AG04450 (cell line): ENCODE results near the gene MTHFSD. TPM values are rescaled to one million over a fixed set of nuclear protein-coding genes. Genes with fewer than 3 reads are reported as not detected.

Experiments used
- CTCF ChIA-PET: fragments of 300-600, 350-600 bp; formaldehyde crosslinking; extraction: SDS; loops from one replicate; lab custom pipeline; 2022; ENCODE audit warnings: antibody characterized with exemption, inconsistent platforms; lab: Charles Lee
- POLR2A ChIA-PET: fragments of 350-600 bp; formaldehyde crosslinking; extraction: SDS; loops from one replicate; lab custom pipeline; 2021; ENCODE audit warnings: antibody characterized with exemption, inconsistent platforms; lab: Yijun Ruan, JAX
- DNase-seq: peaks from one replicate; pipeline ENCODE4 v3.0.0-alpha.2; 2011; ENCODE audit warnings: low read depth, low spot score
- H3K27ac ChIP-seq: one replicate; pipeline ENCODE4 v1.5.1; 2012; ENCODE audit warnings: low read depth, low read length, control low read depth
- H3K27me3 ChIP-seq: one replicate; pipeline ENCODE4 v1.6.0; 2012; ENCODE audit warnings: low read length; ENCODE audit not compliant: control insufficient read depth, insufficient read depth
- H3K4me3 ChIP-seq: 2 replicates; pipeline ENCODE4 v1.5.1; 2011; ENCODE audit warnings: mild to moderate bottlenecking, low read depth, low read length, control low read depth
- H3K9me3 ChIP-seq: 2 replicates; pipeline ENCODE4 v1.5.1; 2012; ENCODE audit warnings: low read length; ENCODE audit not compliant: control insufficient read depth, insufficient read depth
- polyA plus RNA-seq: library from polyadenylated mRNA; depleted of rRNA; stranded (reverse); fragments of >200 nt; gene quantifications from 2 replicates; pipeline ENCODE4 v1.2.3, GENCODE V29; 2011
- TF ChIP-seq, protein P1 (sequence below): IDR thresholded peaks from 2 replicates; pipeline ENCODE4 v1.5.1; 2011; ENCODE audit warnings: low read depth, low read length, control low read depth, inconsistent platforms

The MTHFSD gene
- polyA plus RNA-seq, 1 experiment = 16.7 TPM

- POLR2A ChIA-PET = interaction anchor here (0.7 kb wide), 1 partner anchor 429 kb away, joined by 3 read pairs; no protein-coding TSS in a partner anchor
- TF ChIP-seq, protein P1, sequence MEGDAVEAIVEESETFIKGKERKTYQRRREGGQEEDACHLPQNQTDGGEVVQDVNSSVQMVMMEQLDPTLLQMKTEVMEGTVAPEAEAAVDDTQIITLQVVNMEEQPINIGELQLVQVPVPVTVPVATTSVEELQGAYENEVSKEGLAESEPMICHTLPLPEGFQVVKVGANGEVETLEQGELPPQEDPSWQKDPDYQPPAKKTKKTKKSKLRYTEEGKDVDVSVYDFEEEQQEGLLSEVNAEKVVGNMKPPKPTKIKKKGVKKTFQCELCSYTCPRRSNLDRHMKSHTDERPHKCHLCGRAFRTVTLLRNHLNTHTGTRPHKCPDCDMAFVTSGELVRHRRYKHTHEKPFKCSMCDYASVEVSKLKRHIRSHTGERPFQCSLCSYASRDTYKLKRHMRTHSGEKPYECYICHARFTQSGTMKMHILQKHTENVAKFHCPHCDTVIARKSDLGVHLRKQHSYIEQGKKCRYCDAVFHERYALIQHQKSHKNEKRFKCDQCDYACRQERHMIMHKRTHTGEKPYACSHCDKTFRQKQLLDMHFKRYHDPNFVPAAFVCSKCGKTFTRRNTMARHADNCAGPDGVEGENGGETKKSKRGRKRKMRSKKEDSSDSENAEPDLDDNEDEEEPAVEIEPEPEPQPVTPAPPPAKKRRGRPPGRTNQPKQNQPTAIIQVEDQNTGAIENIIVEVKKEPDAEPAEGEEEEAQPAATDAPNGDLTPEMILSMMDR = no peak
- H3K9me3 ChIP-seq = peaks cover 15% of the 10 kb centered on the region
- no peak for DNase-seq
- H3K27ac ChIP-seq = no peak overlapping the region
- H3K4me3 ChIP-seq = no peak overlapping the region
- CTCF ChIA-PET = interaction anchor here (0.6 kb wide), 1 partner anchor 17 kb away, joined by 3 read pairs; no protein-coding TSS in a partner anchor
- no peaks in the 10 kb centered on the region for H3K27me3 ChIP-seq
Observed at GRCh38 chr16:86494039-86494564, 60.9 kb downstream of the MTHFSD start.

DNA sequence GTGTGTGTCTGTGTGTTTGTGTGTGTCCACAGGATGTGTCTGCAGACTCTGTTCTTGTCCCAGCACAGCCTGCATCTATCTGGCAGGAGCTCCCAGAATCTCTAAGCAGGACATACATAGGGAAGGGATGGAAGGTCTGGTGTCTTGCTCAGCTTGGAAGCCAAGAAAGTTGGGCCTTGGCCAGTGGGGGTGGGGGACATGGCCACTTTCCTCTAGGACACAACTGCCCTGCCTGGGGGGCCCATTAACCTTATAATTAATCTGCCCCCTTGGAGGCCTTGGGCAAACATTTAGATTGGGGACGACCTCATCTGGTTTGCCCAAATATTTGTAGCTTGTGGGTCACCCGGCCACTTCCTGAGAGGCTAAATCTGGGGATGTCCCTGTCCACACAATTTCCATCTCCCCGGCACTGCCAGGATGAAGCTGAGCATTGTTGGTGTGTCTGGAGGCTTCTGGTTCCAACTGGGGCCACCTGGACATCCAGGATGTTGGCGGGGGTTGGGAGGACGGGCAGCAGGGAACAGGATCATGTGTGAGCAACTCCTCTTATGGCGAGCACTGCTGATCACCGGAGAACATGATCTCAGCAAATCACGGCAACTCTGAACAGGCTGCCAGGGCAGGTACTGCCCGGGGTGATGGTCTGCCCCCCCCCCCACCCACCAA is 61.9 kb downstream of the MTHFSD start:
- no peak for DNase-seq
- TF ChIP-seq, protein P1 = no peak
- no peak overlapping the region for H3K4me3 ChIP-seq
- H3K9me3 ChIP-seq = peaks cover 10% of the 10 kb centered on the region
- CTCF ChIA-PET = interaction anchor here (0.6 kb wide), 1 partner anchor 16 kb away, joined by 3 read pairs; no protein-coding TSS in a partner anchor
- POLR2A ChIA-PET = interaction anchor here (0.5 to 0.6 kb wide), 2 partner anchors 11 to 110 kb away, joined by 5 to 6 read pairs; no protein-coding TSS in a partner anchor
- no peaks in the 10 kb centered on the region for H3K27me3 ChIP-seq
- no peak overlapping the region for H3K27ac ChIP-seq

DNA sequence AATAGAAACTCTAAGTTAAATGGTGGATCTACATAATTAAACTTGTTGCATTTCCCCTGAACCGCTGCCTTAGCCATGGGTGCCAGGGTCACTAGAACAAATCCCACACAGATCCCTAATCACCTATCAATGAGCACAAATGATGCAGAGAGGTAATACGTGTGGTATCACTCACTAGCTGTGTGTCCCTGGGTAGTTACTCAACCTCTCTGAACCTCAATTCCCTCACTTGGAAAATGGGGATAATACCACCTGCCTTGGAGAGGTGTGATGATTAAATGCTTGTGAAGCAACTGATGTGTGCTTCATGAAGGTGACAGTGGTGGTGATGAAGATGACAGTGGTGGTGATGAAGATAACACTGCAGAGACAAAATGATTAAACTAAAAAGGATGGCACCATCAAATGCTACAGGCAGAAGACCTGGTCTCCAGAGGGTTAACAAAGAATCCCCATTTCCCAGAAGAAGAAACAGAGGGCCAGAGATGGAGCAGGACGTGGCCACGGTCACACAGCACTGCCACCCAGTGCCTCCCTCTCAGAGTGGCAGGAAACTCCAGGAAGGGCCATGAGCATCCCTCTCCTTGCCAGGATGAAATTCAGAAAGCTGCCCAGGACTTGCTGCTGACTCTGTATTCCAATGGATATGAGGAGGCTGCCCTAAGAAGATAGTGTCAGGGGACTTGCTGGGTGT is 62.6 kb downstream of the MTHFSD start:
- ChIA-PET CTCF (no interaction called here), POLR2A (interaction anchor here (0.5 kb wide), 1 partner anchor 109 kb away, joined by 5 read pairs; no protein-coding TSS in a partner anchor)
- H3K27me3 ChIP-seq = no peaks in the 10 kb centered on the region
- no peak overlapping the region for H3K27ac ChIP-seq
- H3K9me3 ChIP-seq = peaks cover 9% of the 10 kb centered on the region
- no peak for DNase-seq
- TF ChIP-seq, protein P1 = no peak
- H3K4me3 ChIP-seq = no peak overlapping the region

DNA sequence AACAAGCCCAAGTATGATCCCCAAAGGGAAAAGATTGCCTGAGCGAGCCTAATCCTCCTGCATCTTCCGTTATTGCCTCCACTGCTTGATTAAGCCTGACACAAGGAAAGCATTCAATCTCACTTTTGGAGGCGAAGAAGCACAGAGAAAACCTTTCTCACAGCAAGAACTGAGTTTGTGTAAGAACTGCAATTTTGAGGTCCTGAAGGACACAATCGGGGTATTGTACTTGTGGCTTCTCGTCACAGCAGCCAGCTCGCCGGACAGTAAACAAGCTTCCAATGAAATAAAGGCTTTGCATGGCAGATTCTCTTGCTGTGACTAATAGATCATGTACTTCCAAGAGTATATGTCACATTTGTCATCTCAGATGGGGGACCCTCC is 63.4 kb downstream of the MTHFSD start:
- ChIA-PET CTCF (no interaction called here), POLR2A (no interaction called here)
- TF ChIP-seq, protein P1 = no peak
- no peak for DNase-seq
- H3K9me3 ChIP-seq = peaks cover 9% of the 10 kb centered on the region
- H3K4me3 ChIP-seq = no peak overlapping the region
- H3K27me3 ChIP-seq = no peaks in the 10 kb centered on the region
- H3K27ac ChIP-seq = no peak overlapping the region
